PFSK-1 (cell line): ENCODE results near the gene HOXA4. TPM values are rescaled to one million over a fixed set of nuclear protein-coding genes. Genes with fewer than 3 reads are reported as not detected.

ENCODE experiments used
- FOXP2 ChIP-seq: optimal IDR thresholded peaks from 2 replicates; pipeline ENCODE3; 2011; ENCODE audit warnings: borderline replicate concordance, control low read depth, inconsistent platforms; ENCODE audit not compliant: insufficient read depth; ENCODE audit errors: extremely low read length, extremely low read depth
- POLR2AphosphoS5 ChIP-seq: IDR thresholded peaks from 2 replicates; pipeline ENCODE4 v1.6.1; 2012; ENCODE audit warnings: low read depth, mild to moderate bottlenecking, control low read depth, low read length, moderate library complexity
- REST ChIP-seq, 2 experiments: IDR thresholded peaks; 2 replicates each; pipeline versions ENCODE4 v1.6.1 to v1.8.0; 2011 to 2012; ENCODE audit warnings: low read depth in 2 of 2, low read length in 2 of 2, control low read depth in 1 of 2, inconsistent platforms in 1 of 2, mild to moderate bottlenecking in 1 of 2, moderate library complexity in 1 of 2; ENCODE audit not compliant: insufficient read depth in 1 of 2
- SIN3A ChIP-seq: IDR thresholded peaks from 2 replicates; pipeline ENCODE4 v1.6.1; 2012; ENCODE audit warnings: mild to moderate bottlenecking, low read length, moderate library complexity, borderline replicate concordance; ENCODE audit not compliant: insufficient read depth
- TAF1 ChIP-seq: IDR thresholded peaks from 2 replicates; pipeline ENCODE4 v1.6.1; 2012; ENCODE audit warnings: low read length, control low read depth, borderline replicate concordance; ENCODE audit not compliant: insufficient read depth
- polyA plus RNA-seq: library from polyadenylated mRNA; unstranded; fragments of >200 nt; gene quantifications from one replicate; pipeline ENCODE4 v1.2.1, GENCODE V29; 2012; ENCODE audit warnings: low read depth, missing spikeins; ENCODE audit not compliant: insufficient read length

HOXA4 gene
- not detected for polyA plus RNA-seq

- TF ChIP-seq POLR2AphosphoS5: no peak
- no peak for TF ChIP-seq SIN3A
- TF ChIP-seq FOXP2: no peak
- no peak for TF ChIP-seq TAF1
- TF ChIP-seq REST (IDR thresholded peaks at IDR 0.05; ENCODE audit: insufficient read depth in 1 of 2, low read depth in 2 of 2, low read length in 2 of 2): no peak
Observed at GRCh38 chr7:27130540-27131389, at the start of gene HOXA4. Gene HOXA4, minus strand, starts transcription at chr7:27130757. Its CDS starts 24 bp downstream, at chr7:27130733.

GRCh38 chr7:27179503-27180430 lies 49.2 kb upstream of the HOXA4 start:
- TF ChIP-seq SIN3A (no peak), REST (IDR thresholded peaks at IDR 0.05; ENCODE audit: insufficient read depth in 1 of 2, low read depth in 2 of 2, low read length in 2 of 2) (no peak), POLR2AphosphoS5 (no peak), FOXP2 (no peak), TAF1 (no peak)

GRCh38 chr7:27179030-27179429 lies 48.5 kb upstream of the HOXA4 start:
- no peak for TF ChIP-seq POLR2AphosphoS5
- no peak for TF ChIP-seq SIN3A
- TF ChIP-seq TAF1: no peak
- no peak for TF ChIP-seq FOXP2
- no peak for TF ChIP-seq REST (IDR thresholded peaks at IDR 0.05; ENCODE audit: insufficient read depth in 1 of 2, low read depth in 2 of 2, low read length in 2 of 2)

GRCh38 chr7:27178366-27178765 lies 47.8 kb upstream of the HOXA4 start:
- no peak for TF ChIP-seq SIN3A
- TF ChIP-seq TAF1: no peak
- TF ChIP-seq POLR2AphosphoS5: no peak
- no peak for TF ChIP-seq REST (IDR thresholded peaks at IDR 0.05; ENCODE audit: insufficient read depth in 1 of 2, low read depth in 2 of 2, low read length in 2 of 2)
- no peak for TF ChIP-seq FOXP2
